ENCODE measurements around the gene TBC1D2B.

TBC1D2B gene

GRCh38 chr15:78037328-78037727 is 40.2 kb downstream of the TBC1D2B start:
- Mint-ChIP-seq H3K36me3 (ENCODE audit: insufficient read depth) (peaks cover 33% of the 10 kb centered on the region), H3K27me3 (no peaks in the 10 kb centered on the region), H3K4me1 (ENCODE audit: low read depth in 2 of 2) (peaks cover 63 to 87% of the 10 kb centered on the region in 2 donors), H3K4me3 (peak overlapping the region; percentile 12 to 65), H3K27ac (peak overlapping the region; percentile 78 to 96), H3K9me3 (no peaks in the 10 kb centered on the region)
- ATAC-seq (replicated peaks) (no peak), DNase-seq (no peak)

- H3K4me3 Mint-ChIP-seq = peak overlapping the region; percentile 60 to 74
- no peak for DNase-seq
- H3K27ac Mint-ChIP-seq = peak overlapping the region; percentile 96 to 97
- no peaks in the 10 kb centered on the region for H3K27me3 Mint-ChIP-seq
- peaks cover 67 to 91% of the 10 kb centered on the region in 2 donors for H3K4me1 Mint-ChIP-seq (ENCODE audit: low read depth in 2 of 2)
- peaks cover 38% of the 10 kb centered on the region for H3K36me3 Mint-ChIP-seq (ENCODE audit: insufficient read depth)
- no peak for ATAC-seq (replicated peaks)
- H3K9me3 Mint-ChIP-seq = no peaks in the 10 kb centered on the region
Observed at GRCh38 chr15:78035861-78036476, 41.5 kb downstream of the TBC1D2B start.

GRCh38 chr15:78035321-78035751 is 42.2 kb downstream of the TBC1D2B start:
- Mint-ChIP-seq H3K4me3 (peak overlapping the region; percentile 60 to 74), H3K27me3 (no peaks in the 10 kb centered on the region), H3K4me1 (ENCODE audit: low read depth in 2 of 2) (peaks cover 64 to 88% of the 10 kb centered on the region in 2 donors), H3K9me3 (no peaks in the 10 kb centered on the region), H3K36me3 (ENCODE audit: insufficient read depth) (peaks cover 41% of the 10 kb centered on the region), H3K27ac (peak overlapping the region; percentile 96 to 97)
- ATAC-seq (replicated peaks) = peak; percentile 5
- DNase-seq = no peak

- Mint-ChIP-seq H3K9me3 (no peaks in the 10 kb centered on the region), H3K27me3 (no peaks in the 10 kb centered on the region), H3K27ac (peak overlapping the region; percentile 96 to 97), H3K4me1 (ENCODE audit: low read depth in 2 of 2) (peaks cover 57 to 81% of the 10 kb centered on the region in 2 donors), H3K4me3 (peak overlapping the region; percentile 60 to 74), H3K36me3 (ENCODE audit: insufficient read depth) (peaks cover 39% of the 10 kb centered on the region)
- ATAC-seq (replicated peaks) (peak; percentile 80), DNase-seq (peak; percentile 73 to 76 (median 74))
Observed at GRCh38 chr15:78034495-78035191, 42.9 kb downstream of the TBC1D2B start.

GRCh38 chr15:78033864-78034263 is 43.6 kb downstream of the TBC1D2B start:
- Mint-ChIP-seq H3K9me3 (no peaks in the 10 kb centered on the region), H3K4me1 (ENCODE audit: low read depth in 2 of 2) (peaks cover 52 to 73% of the 10 kb centered on the region in 2 donors), H3K36me3 (ENCODE audit: insufficient read depth) (peaks cover 39% of the 10 kb centered on the region), H3K4me3 (peak overlapping the region; percentile 60 to 74), H3K27me3 (no peaks in the 10 kb centered on the region), H3K27ac (peak overlapping the region; percentile 96 to 97)
- DNase-seq (peak; percentile 61 to 68 (median 66)), ATAC-seq (replicated peaks) (peak; percentile 56)

- Mint-ChIP-seq H3K4me3 (peak overlapping the region; percentile 1 to 60), H3K27ac (peak overlapping the region; percentile 96 to 97), H3K9me3 (no peaks in the 10 kb centered on the region), H3K4me1 (ENCODE audit: low read depth in 2 of 2) (peaks cover 45 to 62% of the 10 kb centered on the region in 2 donors), H3K27me3 (no peaks in the 10 kb centered on the region), H3K36me3 (ENCODE audit: insufficient read depth) (peaks cover 45% of the 10 kb centered on the region)
- DNase-seq (no peak), ATAC-seq (replicated peaks) (no peak)
Observed at GRCh38 chr15:78032671-78033070, 44.8 kb downstream of the TBC1D2B start.

- Mint-ChIP-seq H3K4me1 (ENCODE audit: low read depth in 2 of 2) (peaks cover 6 to 7% of the 10 kb centered on the region in 2 donors), H3K27me3 (no peaks in the 10 kb centered on the region), H3K4me3 (no peak overlapping the region), H3K27ac (peak overlapping the region in 1 of 2 donors; percentile 60), H3K36me3 (ENCODE audit: insufficient read depth) (peaks cover 77% of the 10 kb centered on the region), H3K9me3 (no peaks in the 10 kb centered on the region)
- ATAC-seq (replicated peaks) (no peak), DNase-seq (no peak)
Observed at GRCh38 chr15:78024883-78025282, 52.6 kb downstream of the TBC1D2B start.

GRCh38 chr15:78024519-78024870 is 53.0 kb downstream of the TBC1D2B start:
- H3K9me3 Mint-ChIP-seq = no peaks in the 10 kb centered on the region
- H3K27me3 Mint-ChIP-seq = no peaks in the 10 kb centered on the region
- H3K4me3 Mint-ChIP-seq = no peak overlapping the region
- H3K27ac Mint-ChIP-seq = peak overlapping the region in 1 of 2 donors; percentile 60
- ATAC-seq (replicated peaks) (no peak), DNase-seq (no peak)
- peaks cover 6 to 7% of the 10 kb centered on the region in 2 donors for H3K4me1 Mint-ChIP-seq (ENCODE audit: low read depth in 2 of 2)
- peaks cover 80% of the 10 kb centered on the region for H3K36me3 Mint-ChIP-seq (ENCODE audit: insufficient read depth)

- H3K9me3 Mint-ChIP-seq = no peaks in the 10 kb centered on the region
- H3K4me3 Mint-ChIP-seq = no peak overlapping the region
- peaks cover 6 to 8% of the 10 kb centered on the region in 2 donors for H3K4me1 Mint-ChIP-seq (ENCODE audit: low read depth in 2 of 2)
- ATAC-seq (replicated peaks) = no peak
- H3K27ac Mint-ChIP-seq = peak overlapping the region; percentile 59 to 64
- no peaks in the 10 kb centered on the region for H3K27me3 Mint-ChIP-seq
- peaks cover 82% of the 10 kb centered on the region for H3K36me3 Mint-ChIP-seq (ENCODE audit: insufficient read depth)
- DNase-seq = no peak
Observed at GRCh38 chr15:78023865-78024518, 53.5 kb downstream of the TBC1D2B start.

- Mint-ChIP-seq H3K27me3 (no peaks in the 10 kb centered on the region), H3K27ac (peak overlapping the region; percentile 59 to 64), H3K4me3 (no peak overlapping the region), H3K36me3 (ENCODE audit: insufficient read depth) (peaks cover 81% of the 10 kb centered on the region), H3K9me3 (no peaks in the 10 kb centered on the region), H3K4me1 (ENCODE audit: low read depth in 2 of 2) (peaks cover 3 to 12% of the 10 kb centered on the region in 2 donors)
- ATAC-seq (replicated peaks) (no peak), DNase-seq (no peak)
Observed at GRCh38 chr15:78023081-78023665, 54.3 kb downstream of the TBC1D2B start.

- Mint-ChIP-seq H3K27ac (peak overlapping the region in 1 of 2 donors; percentile 60), H3K36me3 (ENCODE audit: insufficient read depth) (peaks cover 67% of the 10 kb centered on the region), H3K27me3 (no peaks in the 10 kb centered on the region), H3K4me1 (ENCODE audit: low read depth in 2 of 2) (peaks cover 3 to 18% of the 10 kb centered on the region in 2 donors), H3K4me3 (no peak overlapping the region), H3K9me3 (no peaks in the 10 kb centered on the region)
- DNase-seq = no peak
- ATAC-seq (replicated peaks) = no peak
Observed at GRCh38 chr15:78021761-78022160, 55.8 kb downstream of the TBC1D2B start.

GRCh38 chr15:78020007-78020406 is 57.5 kb downstream of the TBC1D2B start:
- peaks cover 5 to 18% of the 10 kb centered on the region in 2 donors for H3K4me1 Mint-ChIP-seq (ENCODE audit: low read depth in 2 of 2)
- peaks cover 64% of the 10 kb centered on the region for H3K36me3 Mint-ChIP-seq (ENCODE audit: insufficient read depth)
- H3K27ac Mint-ChIP-seq = peak overlapping the region; percentile 38 to 49
- no peak for DNase-seq
- no peaks in the 10 kb centered on the region for H3K27me3 Mint-ChIP-seq
- ATAC-seq (replicated peaks) = no peak
- H3K4me3 Mint-ChIP-seq = no peak overlapping the region
- no peaks in the 10 kb centered on the region for H3K9me3 Mint-ChIP-seq

GRCh38 chr15:78018946-78019644 is 58.4 kb downstream of the TBC1D2B start:
- H3K27me3 Mint-ChIP-seq = no peaks in the 10 kb centered on the region
- ATAC-seq (replicated peaks) (peak; percentile 74), DNase-seq (no peak)
- peak overlapping the region; percentile 46 to 82 for H3K27ac Mint-ChIP-seq
- H3K9me3 Mint-ChIP-seq = no peaks in the 10 kb centered on the region
- peaks cover 59% of the 10 kb centered on the region for H3K36me3 Mint-ChIP-seq (ENCODE audit: insufficient read depth)
- H3K4me1 Mint-ChIP-seq (ENCODE audit: low read depth in 2 of 2) = peaks cover 5 to 18% of the 10 kb centered on the region in 2 donors
- no peak overlapping the region for H3K4me3 Mint-ChIP-seq

Data from effector memory CD8-positive, alpha-beta T cell (primary cell).